OCI-LY3 (cell line): ENCODE results near the gene BTBD8.

Source experiments
- H2AFZ ChIP-seq: fragments of 200-600, 300-600 bp; shearing (Covaris generic); 2 replicates; pipeline ENCODE4 v1.6.0; 2014; ENCODE audit warnings: antibody characterized with exemption, low read depth, low read length
- H3K27ac ChIP-seq: fragments of 200-600, 300-600 bp; sonication (generic); 2 replicates; pipeline ENCODE4 v1.5.1; 2014; ENCODE audit warnings: mild to moderate bottlenecking, low read length, moderate library complexity, mixed read lengths
- H3K27me3 ChIP-seq: fragments of 200-600, 300-600 bp; sonication (generic); 2 replicates; pipeline ENCODE4 v1.6.1; 2014; ENCODE audit warnings: low read depth, low read length, mixed read lengths
- H3K36me3 ChIP-seq: fragments of 200-600, 300-600 bp; sonication (generic); replicated peaks from 2 replicates; pipeline ENCODE3; 2014; ENCODE audit warnings: low read depth, low read length, mixed read lengths
- H3K4me1 ChIP-seq: fragments of 300-600, 200-600 bp; sonication (generic); 2 replicates; pipeline ENCODE4 v1.6.1; 2014; ENCODE audit warnings: low read length, mixed read lengths
- H3K4me2 ChIP-seq: fragments of 200-600, 300-600 bp; sonication (generic); 2 replicates; pipeline ENCODE4 v1.6.1; 2014; ENCODE audit warnings: low read length, mixed read lengths
- H3K4me3 ChIP-seq: fragments of 300-600, 200-600 bp; sonication (generic); 2 replicates; pipeline ENCODE4 v1.5.1; 2014; ENCODE audit warnings: antibody characterized with exemption, mild to moderate bottlenecking, low read length, moderate library complexity
- H3K79me2 ChIP-seq: fragments of 300-600, 200-600 bp; shearing (Covaris generic); 2 replicates; pipeline ENCODE4 v1.6.1; 2014; ENCODE audit warnings: mild to moderate bottlenecking, low read length, mixed read lengths
- H3K9ac ChIP-seq: fragments of 300-600, 200-600 bp; shearing (Covaris generic); 2 replicates; pipeline ENCODE4 v1.6.0; 2014; ENCODE audit warnings: mild to moderate bottlenecking, low read length, moderate library complexity
- H3K9me3 ChIP-seq: fragments of 200-600, 300-600 bp; shearing (Covaris generic); 2 replicates; pipeline ENCODE4 v1.6.1; 2014; ENCODE audit warnings: low read length, mixed read lengths; ENCODE audit not compliant: insufficient read depth
- H4K20me1 ChIP-seq: fragments of 200-600, 300-600 bp; sonication (generic); 2 replicates; pipeline ENCODE4 v1.6.1; 2016; ENCODE audit warnings: low read length, mixed read lengths; ENCODE audit not compliant: insufficient read depth
- EZH2phosphoT487 ChIP-seq: fragments of 200-600 bp; shearing (Covaris generic); IDR thresholded peaks from 2 replicates; pipeline ENCODE4 v1.6.1; 2018; ENCODE audit warnings: antibody characterized with exemption, mixed run types, low read depth
- TF ChIP-seq, protein P1 (sequence below): fragments of 200-600, 300-600 bp; sonication (generic); IDR thresholded peaks from 2 replicates; pipeline ENCODE4 v1.5.1; 2014; ENCODE audit warnings: antibody characterized with exemption, low read length, low read depth

Gene BTBD8

DNA sequence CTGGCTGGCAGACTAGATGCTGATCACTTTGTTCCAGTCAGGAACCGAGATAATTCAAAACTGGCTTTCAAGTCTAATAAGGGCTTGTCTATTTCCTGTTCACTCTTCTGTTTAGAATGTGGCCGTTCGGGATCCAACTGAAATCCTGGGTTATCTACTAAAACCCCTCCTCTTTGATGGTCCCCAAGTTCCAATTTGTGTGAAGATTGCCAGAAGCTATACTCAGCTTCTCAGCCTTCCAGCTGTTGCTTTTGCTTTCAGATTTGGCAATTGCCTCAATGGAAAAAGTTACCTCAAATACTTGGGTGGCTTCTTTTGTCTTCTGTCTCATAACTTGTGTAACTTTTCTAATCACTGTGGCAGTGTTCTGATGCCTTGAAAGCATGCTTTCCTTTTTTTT lies 43.7 kb downstream of the BTBD8 start:
- Histone ChIP-seq H3K4me2 (no peak overlapping the region), H3K4me1 (no peaks in the 10 kb centered on the region), H4K20me1 (no peaks in the 10 kb centered on the region), H3K27ac (no peak overlapping the region), H3K79me2 (no peaks in the 10 kb centered on the region), H3K4me3 (no peak overlapping the region), H3K36me3 (no peaks in the 10 kb centered on the region), H2AFZ (no peak overlapping the region), H3K27me3 (no peaks in the 10 kb centered on the region), H3K9me3 (no peaks in the 10 kb centered on the region), H3K9ac (no peak overlapping the region)
- TF ChIP-seq EZH2phosphoT487 = no peak
- TF ChIP-seq, protein P1, sequence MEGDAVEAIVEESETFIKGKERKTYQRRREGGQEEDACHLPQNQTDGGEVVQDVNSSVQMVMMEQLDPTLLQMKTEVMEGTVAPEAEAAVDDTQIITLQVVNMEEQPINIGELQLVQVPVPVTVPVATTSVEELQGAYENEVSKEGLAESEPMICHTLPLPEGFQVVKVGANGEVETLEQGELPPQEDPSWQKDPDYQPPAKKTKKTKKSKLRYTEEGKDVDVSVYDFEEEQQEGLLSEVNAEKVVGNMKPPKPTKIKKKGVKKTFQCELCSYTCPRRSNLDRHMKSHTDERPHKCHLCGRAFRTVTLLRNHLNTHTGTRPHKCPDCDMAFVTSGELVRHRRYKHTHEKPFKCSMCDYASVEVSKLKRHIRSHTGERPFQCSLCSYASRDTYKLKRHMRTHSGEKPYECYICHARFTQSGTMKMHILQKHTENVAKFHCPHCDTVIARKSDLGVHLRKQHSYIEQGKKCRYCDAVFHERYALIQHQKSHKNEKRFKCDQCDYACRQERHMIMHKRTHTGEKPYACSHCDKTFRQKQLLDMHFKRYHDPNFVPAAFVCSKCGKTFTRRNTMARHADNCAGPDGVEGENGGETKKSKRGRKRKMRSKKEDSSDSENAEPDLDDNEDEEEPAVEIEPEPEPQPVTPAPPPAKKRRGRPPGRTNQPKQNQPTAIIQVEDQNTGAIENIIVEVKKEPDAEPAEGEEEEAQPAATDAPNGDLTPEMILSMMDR = no peak

DNA sequence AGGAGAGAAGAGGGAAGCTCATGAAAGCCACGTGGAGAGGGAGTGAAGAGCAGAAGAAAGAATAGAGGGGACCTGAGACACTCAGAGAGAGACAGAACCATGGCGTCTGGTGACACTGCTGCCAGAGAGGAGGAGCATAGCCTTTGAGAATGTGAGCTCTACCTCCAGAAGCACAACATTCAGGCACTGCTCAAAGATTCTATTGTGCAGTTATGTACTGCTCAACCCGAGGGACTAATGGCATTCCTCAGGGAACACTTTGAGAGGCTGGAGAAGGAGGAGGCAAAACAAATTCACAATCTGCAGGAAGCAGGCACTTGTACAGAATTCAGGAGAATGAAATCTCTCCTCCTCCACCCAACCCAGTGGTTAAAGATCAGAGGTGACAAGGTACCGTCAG lies 45.1 kb downstream of the BTBD8 start:
- no peak overlapping the region for H3K9ac ChIP-seq
- H3K4me1 ChIP-seq = no peaks in the 10 kb centered on the region
- H3K9me3 ChIP-seq = no peaks in the 10 kb centered on the region
- H3K4me2 ChIP-seq = no peak overlapping the region
- no peaks in the 10 kb centered on the region for H4K20me1 ChIP-seq
- no peaks in the 10 kb centered on the region for H3K79me2 ChIP-seq
- H2AFZ ChIP-seq = no peak overlapping the region
- H3K36me3 ChIP-seq = no peaks in the 10 kb centered on the region
- no peaks in the 10 kb centered on the region for H3K27me3 ChIP-seq
- no peak overlapping the region for H3K27ac ChIP-seq
- no peak for TF ChIP-seq EZH2phosphoT487
- TF ChIP-seq, protein P1 = no peak
- no peak overlapping the region for H3K4me3 ChIP-seq

DNA sequence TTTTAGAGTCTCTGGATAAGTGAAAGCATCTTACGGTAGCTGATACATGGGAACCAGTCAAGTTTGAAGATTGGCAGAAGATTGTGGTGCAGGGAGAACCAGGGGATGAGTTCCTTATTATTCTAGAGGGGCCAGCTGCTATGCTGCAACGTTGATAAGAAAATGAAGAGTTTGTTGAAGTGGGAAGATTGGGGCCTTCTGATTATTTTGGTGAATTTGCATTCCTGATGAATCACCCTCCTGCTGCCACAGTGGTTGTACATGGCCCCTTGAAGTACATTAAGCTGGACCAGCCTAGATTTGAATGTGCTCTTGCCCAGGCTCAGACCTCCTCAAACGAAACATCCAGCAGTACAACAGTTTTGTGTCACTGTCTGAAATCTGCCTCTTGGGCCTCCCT lies 45.9 kb downstream of the BTBD8 start:
- H3K4me1 ChIP-seq = no peaks in the 10 kb centered on the region
- no peak overlapping the region for H3K9ac ChIP-seq
- H3K4me2 ChIP-seq = no peak overlapping the region
- no peaks in the 10 kb centered on the region for H3K79me2 ChIP-seq
- TF ChIP-seq EZH2phosphoT487 = no peak
- TF ChIP-seq, protein P1 = no peak
- H3K36me3 ChIP-seq = no peaks in the 10 kb centered on the region
- H3K9me3 ChIP-seq = no peaks in the 10 kb centered on the region
- H3K27me3 ChIP-seq = no peaks in the 10 kb centered on the region
- H3K4me3 ChIP-seq = no peak overlapping the region
- H2AFZ ChIP-seq = no peak overlapping the region
- H4K20me1 ChIP-seq = no peaks in the 10 kb centered on the region
- no peak overlapping the region for H3K27ac ChIP-seq

DNA sequence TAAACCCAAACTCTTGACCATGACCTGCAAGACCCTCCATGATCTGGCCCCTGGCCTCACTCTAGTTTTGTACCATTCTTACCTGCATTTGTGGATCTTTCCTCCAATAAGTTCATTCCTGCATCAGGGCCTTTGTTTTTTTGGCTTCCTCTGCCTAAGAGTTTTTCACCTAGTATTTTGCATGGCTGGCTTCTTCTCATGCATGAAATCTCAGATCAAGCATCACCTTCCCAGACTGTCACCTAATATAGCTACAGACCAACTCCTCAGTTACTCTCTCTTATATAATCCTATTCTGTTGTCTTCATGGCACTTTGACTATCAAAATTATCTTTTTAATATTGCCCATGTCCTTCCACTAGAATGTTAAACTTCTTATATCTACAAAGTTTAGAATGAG lies 54.2 kb downstream of the BTBD8 start:
- no peak overlapping the region for H3K4me2 ChIP-seq
- H3K27me3 ChIP-seq = no peaks in the 10 kb centered on the region
- no peaks in the 10 kb centered on the region for H4K20me1 ChIP-seq
- H3K27ac ChIP-seq = no peak overlapping the region
- no peak for TF ChIP-seq EZH2phosphoT487
- TF ChIP-seq, protein P1 = no peak
- H3K4me3 ChIP-seq = no peak overlapping the region
- no peaks in the 10 kb centered on the region for H3K4me1 ChIP-seq
- H3K9ac ChIP-seq = no peak overlapping the region
- no peaks in the 10 kb centered on the region for H3K36me3 ChIP-seq
- no peak overlapping the region for H2AFZ ChIP-seq
- no peaks in the 10 kb centered on the region for H3K9me3 ChIP-seq
- H3K79me2 ChIP-seq = no peaks in the 10 kb centered on the region
